COLO668 (cell line): ENCODE results near the gene TCP11X1.
"Not testable (repeated sequence)": the region's sequence is repeated elsewhere in the genome, so short reads cannot be mapped to it uniquely, and the experiment has no call there.

Experiments
- DNase-seq: peaks from one replicate; lab custom pipeline; 2025; ENCODE audit not compliant: unreplicated experiment; lab: John Stamatoyannopoulos, UW

TCP11X1 gene

GRCh38 chrX:102214986-102215385 lies at the start of gene TCP11X1:
Gene TCP11X1 (plus strand): TSS chrX:102215301.
- not testable (repeated sequence) for DNase-seq

GRCh38 chrX:102185967-102186720 lies 29.0 kb upstream of the TCP11X1 start:
- no peak for DNase-seq

- DNase-seq, result not testable (repeated sequence)
These were observed 7.2 kb upstream of the TCP11X1 start for GRCh38 chrX:102207940-102208339.

GRCh38 chrX:102216497-102216896 lies 1.4 kb downstream of the TCP11X1 start:
- not testable (repeated sequence) for DNase-seq

GRCh38 chrX:102235678-102236077 lies 20.6 kb downstream of the TCP11X1 start:
- not testable (repeated sequence) for DNase-seq

- DNase-seq, result not testable (repeated sequence)
These were observed 25.2 kb downstream of the TCP11X1 start for GRCh38 chrX:102240265-102240664.

- DNase-seq, result not testable (repeated sequence)
These were observed 31.8 kb downstream of the TCP11X1 start, which contains the start of gene NXF2 for GRCh38 chrX:102246893-102247292. Gene NXF2 (plus strand): TSS chrX:102247167. CDS start chrX:102307079, 59,912 bp downstream.

GRCh38 chrX:102272231-102272630 lies 57.1 kb downstream of the TCP11X1 start:
- not testable (repeated sequence) for DNase-seq
